Activated T-cell treated with anti-CD3 and anti-CD28 coated beads, Interleukin-2, amount 50 U/mL, for 4 hours (primary cell): Measurements from ENCODE around the gene FOXL3. TPM values are rescaled to one million over a fixed set of nuclear protein-coding genes. Genes with fewer than 3 reads are reported as not detected.

Source experiments
- ATAC-seq, 2 donors: fragments of 200-7000 bp; cut with Tn5 transposase; one replicate each; pipeline ENCODE4 v1.10.0; 2021
- DNase-seq: peaks from one replicate; pipeline ENCODE4 v3.0.0-alpha.2; 2020
- H3K27me3 Mint-ChIP-seq: one replicate; pipeline ENCODE4 v1.8.0; 2021; ENCODE audit warnings: low read depth, mixed read lengths
- H3K36me3 Mint-ChIP-seq: one replicate; pipeline ENCODE4 v1.8.0; 2022; ENCODE audit warnings: mixed read lengths; ENCODE audit not compliant: insufficient read depth
- H3K4me1 Mint-ChIP-seq: one replicate; pipeline ENCODE4 v1.8.0; 2021; ENCODE audit warnings: low read depth, mixed read lengths
- H3K4me3 Mint-ChIP-seq: one replicate; pipeline ENCODE4 v1.8.0; 2021; ENCODE audit warnings: mild to moderate bottlenecking, moderate library complexity, mixed read lengths
- H3K9me3 Mint-ChIP-seq: one replicate; pipeline ENCODE4 v1.8.0; 2021; ENCODE audit warnings: mixed read lengths
- total RNA-seq, 3 donors: library from RNA; stranded (reverse); gene quantifications; one replicate each; pipeline ENCODE4 v1.2.1, GENCODE V29; 2021

FOXL3 gene
- total RNA-seq, 3 donors from 2014 or later = not detected

DNA sequence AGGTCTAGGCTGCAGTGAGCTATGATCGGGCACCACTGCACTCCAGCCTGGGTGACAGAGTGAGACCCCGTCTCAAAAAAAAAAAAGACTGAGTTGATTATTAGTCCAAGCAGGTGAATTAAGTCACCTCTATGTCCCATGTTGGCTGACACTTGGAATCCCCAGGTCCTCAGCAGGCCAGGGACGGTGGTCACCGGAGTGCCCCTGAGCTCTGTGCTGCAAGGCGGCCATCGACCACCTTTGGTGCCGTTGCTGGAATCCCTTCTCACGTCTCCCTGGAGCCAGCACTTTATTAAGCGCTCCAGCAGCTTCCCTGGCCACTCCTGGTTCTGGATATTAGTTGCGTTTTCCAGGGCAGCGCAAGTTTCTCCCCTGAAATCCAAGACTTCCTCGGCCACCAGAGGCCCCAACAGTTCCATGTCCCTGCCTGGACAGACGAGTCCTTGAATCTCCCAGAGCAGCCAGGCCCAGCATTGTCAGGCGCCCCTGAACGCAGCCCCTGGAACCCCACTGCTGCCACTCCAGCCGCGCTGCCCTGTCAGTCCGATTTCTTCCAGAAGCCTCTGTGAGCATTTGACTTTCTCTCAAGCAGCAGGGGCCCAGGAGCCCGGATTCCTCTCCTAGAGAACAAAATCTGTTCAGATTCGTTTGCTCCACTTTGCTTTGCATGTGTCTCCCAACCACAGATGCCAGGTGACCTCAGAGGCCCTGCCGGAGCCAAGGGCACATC is 38.4 kb upstream of the FOXL3 start:
- no peaks in the 10 kb centered on the region for H3K36me3 Mint-ChIP-seq
- H3K4me3 Mint-ChIP-seq = no peak overlapping the region
- H3K27me3 Mint-ChIP-seq = no peaks in the 10 kb centered on the region
- DNase-seq (no peak), ATAC-seq (no peak)
- H3K9me3 Mint-ChIP-seq = no peaks in the 10 kb centered on the region
- H3K4me1 Mint-ChIP-seq = no peaks in the 10 kb centered on the region

DNA sequence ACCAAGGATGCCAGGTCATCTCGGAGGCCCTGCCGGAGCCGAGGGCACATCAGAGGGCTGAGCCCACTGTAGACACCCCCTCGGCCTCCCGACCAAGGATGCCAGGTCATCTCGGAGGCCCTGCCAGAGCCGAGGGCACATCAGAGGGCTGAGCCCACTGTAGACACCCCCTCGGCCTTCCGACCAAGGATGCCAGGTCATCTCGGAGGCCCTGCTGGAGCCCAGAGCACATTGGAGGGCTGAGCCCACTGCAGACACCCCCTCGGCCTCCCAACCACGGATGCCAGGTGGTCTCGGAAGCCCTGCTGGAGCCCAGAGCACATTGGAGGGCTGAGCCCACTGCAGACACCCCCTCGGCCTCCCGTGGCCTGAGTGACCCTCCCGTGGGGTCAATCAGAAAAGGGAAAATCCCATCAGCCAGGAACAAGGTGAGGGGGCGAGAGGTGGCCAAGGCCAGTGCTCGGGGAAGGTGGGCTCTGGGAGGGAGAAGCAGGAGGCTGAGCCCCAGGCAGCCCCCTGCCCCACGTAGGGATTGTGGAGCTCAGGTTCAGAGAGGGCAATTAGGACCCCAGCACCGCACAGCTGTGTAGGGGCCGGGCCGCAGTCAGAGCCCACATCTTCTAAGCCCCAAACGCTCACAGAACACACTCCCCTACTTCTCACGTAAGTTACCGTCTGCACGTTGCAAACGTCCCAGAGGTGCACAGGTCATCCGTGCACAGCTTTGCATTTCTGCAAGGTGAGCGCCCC is 37.6 kb upstream of the FOXL3 start:
- no peaks in the 10 kb centered on the region for H3K4me1 Mint-ChIP-seq
- no peak for DNase-seq
- H3K36me3 Mint-ChIP-seq = no peaks in the 10 kb centered on the region
- no peak overlapping the region for H3K4me3 Mint-ChIP-seq
- no peaks in the 10 kb centered on the region for H3K27me3 Mint-ChIP-seq
- no peaks in the 10 kb centered on the region for H3K9me3 Mint-ChIP-seq
- ATAC-seq = no peak

DNA sequence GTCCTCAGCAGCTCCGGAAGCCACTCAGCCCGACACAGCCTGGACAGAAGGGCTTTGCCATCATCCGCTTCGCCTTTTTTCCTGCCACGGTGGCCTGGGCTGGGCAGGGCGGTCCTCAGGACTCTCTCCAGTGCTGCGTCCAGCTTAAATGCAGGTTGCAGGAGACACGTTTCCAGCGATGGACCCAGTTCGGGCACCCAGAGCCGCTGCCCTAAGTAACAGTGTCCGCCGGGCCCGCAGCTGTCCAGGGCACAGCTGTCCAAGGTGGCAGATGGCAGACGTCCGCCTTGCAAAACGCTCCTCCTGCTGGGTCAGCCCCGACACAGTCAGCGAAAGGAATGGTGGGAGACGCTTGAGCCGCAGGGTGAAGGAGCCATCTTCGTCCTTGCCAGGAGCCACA is 37.0 kb upstream of the FOXL3 start:
- ATAC-seq = no peak
- DNase-seq = no peak
- Mint-ChIP-seq H3K4me3 (no peak overlapping the region), H3K27me3 (no peaks in the 10 kb centered on the region), H3K36me3 (no peaks in the 10 kb centered on the region), H3K4me1 (no peaks in the 10 kb centered on the region), H3K9me3 (no peaks in the 10 kb centered on the region)

DNA sequence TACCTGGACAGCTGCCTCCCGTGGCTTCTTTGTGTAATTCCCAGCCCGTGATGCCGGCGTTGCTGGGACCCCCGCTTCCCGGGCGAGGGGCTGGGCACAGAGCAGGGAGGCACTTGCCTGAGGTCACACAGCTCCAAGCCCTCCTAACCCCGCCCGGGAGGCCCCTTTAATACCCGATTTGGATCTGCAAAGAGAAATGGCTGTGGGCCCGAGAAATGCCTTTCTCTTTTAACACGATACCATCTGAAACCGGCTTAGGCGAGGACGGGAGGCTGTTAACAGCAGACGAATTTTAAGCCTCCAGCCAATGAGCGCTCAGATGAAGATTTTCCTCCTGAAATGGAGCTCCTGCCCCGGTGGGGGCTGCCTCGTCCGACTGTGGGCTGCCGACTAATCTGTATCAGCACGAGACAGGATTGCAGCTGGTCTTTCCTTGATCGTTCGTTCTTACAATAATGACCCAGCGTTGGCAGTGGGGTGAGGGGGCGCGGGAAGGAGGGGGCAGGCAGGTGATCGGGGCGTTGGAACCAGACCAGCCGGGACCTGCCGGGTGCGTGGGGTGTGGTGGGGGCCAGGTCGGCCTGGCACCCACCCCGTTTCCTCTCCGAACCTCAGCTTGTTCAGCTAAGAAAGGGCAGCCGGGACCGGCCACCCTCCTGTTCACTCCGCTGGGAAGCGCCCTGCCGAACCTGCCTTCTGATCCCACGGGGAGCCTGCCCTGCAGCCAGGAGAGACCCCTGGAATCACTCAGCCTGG is 36.2 kb upstream of the FOXL3 start:
- H3K9me3 Mint-ChIP-seq = no peaks in the 10 kb centered on the region
- no peaks in the 10 kb centered on the region for H3K36me3 Mint-ChIP-seq
- H3K4me1 Mint-ChIP-seq = no peaks in the 10 kb centered on the region
- no peak for DNase-seq
- no peaks in the 10 kb centered on the region for H3K27me3 Mint-ChIP-seq
- H3K4me3 Mint-ChIP-seq = no peak overlapping the region
- ATAC-seq = no peak

DNA sequence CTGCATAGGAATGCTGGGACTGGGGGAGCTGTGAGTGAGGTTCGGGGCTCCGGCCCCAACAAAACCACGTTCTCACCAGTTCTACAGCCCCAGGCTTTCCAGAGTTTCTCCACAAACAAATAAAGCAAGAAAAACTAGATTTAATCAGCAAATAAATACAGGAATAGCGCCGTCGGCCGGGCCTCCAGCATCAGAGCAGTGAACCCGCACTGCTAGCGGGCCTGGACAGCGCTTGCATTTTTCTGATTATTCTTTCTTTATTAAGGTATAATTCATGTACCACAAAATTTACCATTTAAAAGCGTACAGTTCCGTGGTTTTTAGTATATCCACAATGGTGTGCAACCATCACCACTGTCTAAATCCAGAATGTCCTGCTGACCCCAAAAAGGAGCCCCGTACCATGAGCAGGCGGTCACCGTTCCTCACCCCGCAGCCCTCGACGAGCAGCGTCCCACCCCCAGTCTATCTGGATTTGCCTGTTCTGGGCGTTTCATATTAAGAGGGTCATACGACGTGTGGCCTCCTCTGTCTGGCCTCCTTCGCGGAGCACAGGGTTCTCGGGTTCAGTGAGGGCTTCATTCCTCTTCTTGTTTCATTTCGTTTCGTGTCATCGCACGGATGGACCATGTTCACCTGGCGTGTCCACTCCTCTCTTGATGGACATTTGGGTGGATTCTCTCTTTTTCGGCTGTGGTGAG is 35.5 kb upstream of the FOXL3 start:
- Mint-ChIP-seq H3K4me1 (no peaks in the 10 kb centered on the region), H3K4me3 (no peak overlapping the region), H3K9me3 (no peaks in the 10 kb centered on the region), H3K36me3 (no peaks in the 10 kb centered on the region), H3K27me3 (no peaks in the 10 kb centered on the region)
- no peak for ATAC-seq
- no peak for DNase-seq

DNA sequence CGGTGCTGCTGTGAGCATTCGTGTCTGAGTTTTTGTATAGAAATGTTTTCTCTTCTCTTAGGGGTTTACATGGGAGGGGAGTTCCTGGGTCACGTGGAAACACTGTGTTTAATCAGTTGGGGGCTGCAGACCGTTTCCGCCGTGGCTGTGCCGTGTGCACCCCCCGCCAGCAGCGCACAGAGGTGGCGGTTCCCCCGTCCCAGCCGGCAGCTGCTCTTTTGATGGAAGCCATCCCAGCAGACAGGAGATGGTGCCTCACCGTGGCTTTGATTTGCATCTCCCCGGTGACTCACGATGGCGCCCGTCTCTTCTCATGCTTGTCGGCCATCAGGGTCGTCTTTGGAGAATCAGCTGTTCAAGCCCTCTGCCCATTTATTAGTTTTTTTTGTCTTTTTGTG is 34.9 kb upstream of the FOXL3 start:
- Mint-ChIP-seq H3K4me3 (no peak overlapping the region), H3K27me3 (no peaks in the 10 kb centered on the region), H3K36me3 (no peaks in the 10 kb centered on the region), H3K9me3 (no peaks in the 10 kb centered on the region), H3K4me1 (no peaks in the 10 kb centered on the region)
- ATAC-seq (no peak), DNase-seq (no peak)

DNA sequence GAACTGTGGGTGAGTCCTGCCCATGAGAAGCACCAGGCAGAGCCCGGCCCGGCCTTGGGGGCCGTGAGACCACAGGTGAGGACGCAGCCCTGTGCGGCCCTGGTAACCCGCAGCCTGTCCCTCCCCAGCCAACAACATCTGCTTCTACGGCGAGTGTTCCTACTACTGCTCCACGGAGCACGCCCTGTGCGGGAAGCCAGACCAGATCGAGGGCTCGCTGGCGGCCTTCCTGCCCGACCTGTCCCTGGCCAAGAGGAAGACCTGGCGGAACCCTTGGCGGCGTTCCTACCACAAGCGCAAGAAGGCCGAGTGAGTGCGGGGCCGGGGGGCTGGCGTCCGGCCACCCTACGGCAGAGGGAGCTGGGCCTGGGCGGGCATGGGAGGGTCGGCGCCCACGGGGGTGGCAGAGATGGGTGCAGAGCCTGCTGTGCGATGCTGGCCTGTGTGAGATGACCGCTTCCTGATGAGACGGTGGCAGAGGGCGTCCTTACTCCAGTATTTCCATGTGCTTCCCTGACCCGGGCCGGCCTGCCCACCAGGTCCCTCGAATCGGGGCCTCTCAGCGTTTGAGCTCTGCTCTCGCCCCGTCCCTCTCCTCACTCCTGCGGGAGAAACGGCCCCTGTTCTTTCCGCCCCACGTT is 34.1 kb upstream of the FOXL3 start:
- Mint-ChIP-seq H3K9me3 (no peaks in the 10 kb centered on the region), H3K27me3 (no peaks in the 10 kb centered on the region), H3K36me3 (no peaks in the 10 kb centered on the region), H3K4me3 (no peak overlapping the region), H3K4me1 (no peaks in the 10 kb centered on the region)
- ATAC-seq = no peak
- DNase-seq = no peak

DNA sequence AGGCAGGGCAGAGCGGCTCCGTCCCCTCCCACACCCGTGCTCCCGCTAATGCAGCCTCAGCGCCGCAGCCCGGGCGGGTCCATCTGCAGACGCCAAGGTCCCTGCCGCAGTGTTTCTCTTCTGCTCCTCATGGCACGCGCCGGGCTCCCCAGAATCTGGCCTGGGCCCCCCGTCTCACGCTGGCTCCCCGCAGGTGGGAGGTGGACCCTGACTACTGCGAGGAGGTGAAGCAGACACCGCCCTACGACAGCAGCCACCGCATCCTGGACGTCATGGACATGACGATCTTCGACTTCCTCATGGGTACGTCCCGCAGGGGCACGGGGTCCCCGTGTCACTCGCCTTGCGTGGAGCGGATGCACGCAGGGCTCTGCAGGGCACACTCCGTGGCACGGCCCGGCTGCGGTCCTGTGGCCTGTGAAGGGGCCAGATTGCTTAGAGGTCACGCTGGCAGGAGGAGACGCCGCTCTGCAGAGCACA is 33.5 kb upstream of the FOXL3 start:
- ATAC-seq = no peak
- Mint-ChIP-seq H3K9me3 (no peaks in the 10 kb centered on the region), H3K27me3 (no peaks in the 10 kb centered on the region), H3K4me1 (no peaks in the 10 kb centered on the region), H3K36me3 (no peaks in the 10 kb centered on the region), H3K4me3 (no peak overlapping the region)
- DNase-seq = no peak

DNA sequence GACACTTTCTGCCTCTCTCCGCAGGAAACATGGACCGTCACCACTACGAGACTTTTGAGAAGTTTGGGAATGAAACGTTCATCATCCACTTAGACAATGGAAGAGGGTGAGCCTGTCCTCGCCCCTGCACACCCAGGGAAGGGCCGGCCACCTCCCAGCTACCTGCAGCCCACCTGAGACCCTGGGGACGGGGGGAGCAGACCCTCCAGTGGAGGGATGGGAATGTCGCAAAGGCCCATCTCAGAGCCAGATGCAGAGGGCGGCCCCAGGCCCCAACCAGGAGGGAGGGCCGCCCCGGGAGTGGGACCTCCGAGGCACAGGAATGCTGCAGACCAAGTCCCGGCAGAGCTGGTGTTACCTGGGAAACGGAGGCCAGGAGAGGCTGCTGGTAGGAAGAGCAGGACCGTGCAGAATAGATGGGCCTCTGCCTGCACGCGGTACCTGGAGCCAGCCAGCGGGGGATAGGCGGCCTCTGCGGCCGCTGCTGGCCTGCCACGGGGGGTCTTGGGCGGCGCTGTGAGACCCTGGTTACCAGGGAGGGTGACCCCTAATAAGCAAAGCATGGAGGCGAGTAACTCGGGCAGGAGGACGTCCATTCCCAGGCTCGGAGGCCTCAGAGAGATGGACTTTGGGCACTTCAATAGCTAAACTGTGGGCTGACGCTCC is 32.9 kb upstream of the FOXL3 start:
- no peaks in the 10 kb centered on the region for H3K4me1 Mint-ChIP-seq
- no peak overlapping the region for H3K4me3 Mint-ChIP-seq
- no peak for ATAC-seq

DNA sequence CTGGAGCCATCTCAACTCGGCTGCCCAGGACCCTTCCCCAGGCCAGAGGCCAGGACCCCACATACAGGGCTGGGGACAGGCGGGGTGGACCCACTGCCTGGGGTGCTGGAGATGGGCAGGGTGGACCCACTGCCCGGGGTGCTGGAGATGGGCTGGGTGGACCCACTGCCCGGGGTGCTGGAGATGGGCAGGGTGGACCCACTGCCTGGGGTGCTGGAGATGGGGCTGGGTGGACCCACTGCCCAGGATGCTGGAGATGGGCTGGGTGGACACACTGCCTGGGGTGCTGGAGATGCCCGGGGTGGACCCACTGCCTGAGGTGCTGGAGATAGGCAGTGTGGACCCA is 32.4 kb upstream of the FOXL3 start:
- no peaks in the 10 kb centered on the region for H3K36me3 Mint-ChIP-seq
- no peaks in the 10 kb centered on the region for H3K9me3 Mint-ChIP-seq
- H3K4me3 Mint-ChIP-seq = no peak overlapping the region
- no peaks in the 10 kb centered on the region for H3K4me1 Mint-ChIP-seq
- H3K27me3 Mint-ChIP-seq = no peaks in the 10 kb centered on the region
- no peak for ATAC-seq
- no peak for DNase-seq

More for the DNA sequence above, 32.9 kb upstream of the FOXL3 start:
- no peaks in the 10 kb centered on the region for H3K9me3 Mint-ChIP-seq
- H3K27me3 Mint-ChIP-seq = no peaks in the 10 kb centered on the region
- H3K36me3 Mint-ChIP-seq = no peaks in the 10 kb centered on the region
- DNase-seq = no peak

DNA sequence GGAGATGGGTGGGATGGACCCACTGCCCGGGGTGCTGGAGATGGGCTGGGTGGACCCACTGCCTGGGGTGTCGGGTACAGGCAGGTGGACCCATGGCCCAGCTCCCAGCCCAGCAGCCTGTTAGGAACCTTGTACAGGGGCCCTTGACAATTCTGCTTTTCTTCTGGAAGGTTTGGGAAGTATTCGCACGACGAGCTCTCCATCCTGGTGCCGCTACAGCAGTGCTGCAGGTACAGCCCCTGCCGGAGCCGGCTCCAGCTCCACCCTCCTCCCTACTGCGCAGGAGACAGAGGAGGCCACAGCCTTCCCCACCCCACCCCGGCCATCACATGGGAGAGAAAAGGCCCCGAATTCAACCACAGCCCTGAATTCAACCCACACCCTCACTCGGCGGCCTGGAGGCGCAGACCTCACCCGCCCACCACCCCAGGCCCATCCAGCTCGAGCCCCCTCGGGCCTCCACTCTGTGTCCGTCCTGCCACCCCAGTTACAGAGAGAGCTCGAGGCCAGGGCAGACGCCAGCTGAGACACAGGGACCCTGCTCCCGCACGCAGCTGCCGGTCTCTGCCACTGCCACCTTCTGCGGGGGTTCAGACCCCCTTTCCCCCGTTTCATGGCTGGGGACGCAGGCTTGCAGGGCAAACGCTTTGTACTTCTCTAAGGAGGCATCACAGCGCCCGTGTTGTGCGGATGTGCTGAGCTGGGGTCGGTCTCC is 31.3 kb upstream of the FOXL3 start:
- H3K4me3 Mint-ChIP-seq = no peak overlapping the region
- H3K36me3 Mint-ChIP-seq = no peaks in the 10 kb centered on the region
- no peaks in the 10 kb centered on the region for H3K27me3 Mint-ChIP-seq
- ATAC-seq (no peak), DNase-seq (no peak)
- no peaks in the 10 kb centered on the region for H3K4me1 Mint-ChIP-seq
- no peaks in the 10 kb centered on the region for H3K9me3 Mint-ChIP-seq

DNA sequence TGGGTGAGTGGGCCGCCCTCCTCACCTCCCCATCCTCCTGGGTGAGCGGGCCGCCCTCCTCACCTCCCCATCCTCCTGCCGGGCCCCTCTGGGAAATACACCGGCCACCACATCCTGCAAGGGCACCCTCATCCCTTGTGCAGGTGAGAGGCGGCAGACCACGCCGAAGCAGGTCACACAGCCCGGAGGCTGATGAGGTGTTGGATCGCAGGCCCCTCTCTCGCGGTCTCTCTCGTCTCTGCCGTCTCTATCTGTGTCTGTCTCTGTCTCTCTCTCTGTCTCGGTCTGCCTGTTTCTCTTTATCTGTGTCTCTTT is 30.8 kb upstream of the FOXL3 start:
- no peak overlapping the region for H3K4me3 Mint-ChIP-seq
- H3K4me1 Mint-ChIP-seq = no peaks in the 10 kb centered on the region
- no peak for ATAC-seq
- no peaks in the 10 kb centered on the region for H3K9me3 Mint-ChIP-seq
- no peak for DNase-seq
- H3K36me3 Mint-ChIP-seq = no peaks in the 10 kb centered on the region
- no peaks in the 10 kb centered on the region for H3K27me3 Mint-ChIP-seq

DNA sequence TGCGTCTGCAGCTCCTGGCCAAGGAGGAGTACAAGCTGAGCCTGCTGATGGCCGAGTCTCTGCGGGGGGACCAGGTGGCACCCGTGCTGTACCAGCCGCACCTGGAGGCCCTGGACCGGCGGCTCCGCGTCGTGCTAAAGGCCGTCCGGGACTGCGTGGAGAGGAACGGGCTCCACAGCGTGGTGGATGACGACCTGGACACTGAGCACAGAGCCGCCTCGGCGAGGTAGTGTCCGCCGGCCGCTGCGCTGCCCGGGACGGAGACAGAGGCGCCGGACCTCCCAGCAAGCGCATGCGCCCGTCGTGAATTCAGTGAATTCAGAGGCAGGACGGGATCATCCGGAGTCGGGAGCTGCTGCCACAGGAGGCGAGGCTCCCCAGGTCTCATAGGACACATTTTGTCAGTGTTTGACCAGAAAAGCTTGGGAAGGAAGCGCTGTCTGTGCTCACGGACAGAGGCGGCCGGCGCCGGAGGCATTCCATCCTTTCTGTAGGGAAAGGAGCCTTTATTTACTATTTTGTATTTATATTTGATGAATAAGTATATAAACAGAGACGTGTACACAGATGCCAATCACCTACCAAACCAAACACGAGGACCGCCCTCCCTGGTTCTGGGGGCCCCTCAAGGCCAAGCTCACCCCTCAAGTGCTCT is 30.1 kb upstream of the FOXL3 start:
- Mint-ChIP-seq H3K9me3 (no peaks in the 10 kb centered on the region), H3K4me3 (no peak overlapping the region), H3K27me3 (no peaks in the 10 kb centered on the region), H3K36me3 (no peaks in the 10 kb centered on the region), H3K4me1 (no peaks in the 10 kb centered on the region)
- DNase-seq (no peak), ATAC-seq (no peak)
